Activated CD8-positive, alpha-beta memory T cell treated with anti-CD3 and anti-CD28 coated beads, Interleukin-2, amount 50 U/mL, for 1 hour (primary cell): ENCODE results near the gene OSBP2.
A peak's percentile ranks its signal among the peaks of the same experiment; 100 is the strongest.

ENCODE experiments used
- DNase-seq: peaks from one replicate; pipeline ENCODE4 v3.0.0-alpha.2; 2020; ENCODE audit errors: extremely low read depth

The OSBP2 gene, protein sequence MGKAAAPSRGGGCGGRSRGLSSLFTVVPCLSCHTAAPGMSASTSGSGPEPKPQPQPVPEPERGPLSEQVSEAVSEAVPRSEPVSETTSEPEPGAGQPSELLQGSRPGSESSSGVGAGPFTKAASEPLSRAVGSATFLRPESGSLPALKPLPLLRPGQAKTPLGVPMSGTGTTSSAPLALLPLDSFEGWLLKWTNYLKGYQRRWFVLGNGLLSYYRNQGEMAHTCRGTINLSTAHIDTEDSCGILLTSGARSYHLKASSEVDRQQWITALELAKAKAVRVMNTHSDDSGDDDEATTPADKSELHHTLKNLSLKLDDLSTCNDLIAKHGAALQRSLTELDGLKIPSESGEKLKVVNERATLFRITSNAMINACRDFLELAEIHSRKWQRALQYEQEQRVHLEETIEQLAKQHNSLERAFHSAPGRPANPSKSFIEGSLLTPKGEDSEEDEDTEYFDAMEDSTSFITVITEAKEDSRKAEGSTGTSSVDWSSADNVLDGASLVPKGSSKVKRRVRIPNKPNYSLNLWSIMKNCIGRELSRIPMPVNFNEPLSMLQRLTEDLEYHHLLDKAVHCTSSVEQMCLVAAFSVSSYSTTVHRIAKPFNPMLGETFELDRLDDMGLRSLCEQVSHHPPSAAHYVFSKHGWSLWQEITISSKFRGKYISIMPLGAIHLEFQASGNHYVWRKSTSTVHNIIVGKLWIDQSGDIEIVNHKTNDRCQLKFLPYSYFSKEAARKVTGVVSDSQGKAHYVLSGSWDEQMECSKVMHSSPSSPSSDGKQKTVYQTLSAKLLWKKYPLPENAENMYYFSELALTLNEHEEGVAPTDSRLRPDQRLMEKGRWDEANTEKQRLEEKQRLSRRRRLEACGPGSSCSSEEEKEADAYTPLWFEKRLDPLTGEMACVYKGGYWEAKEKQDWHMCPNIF

DNA sequence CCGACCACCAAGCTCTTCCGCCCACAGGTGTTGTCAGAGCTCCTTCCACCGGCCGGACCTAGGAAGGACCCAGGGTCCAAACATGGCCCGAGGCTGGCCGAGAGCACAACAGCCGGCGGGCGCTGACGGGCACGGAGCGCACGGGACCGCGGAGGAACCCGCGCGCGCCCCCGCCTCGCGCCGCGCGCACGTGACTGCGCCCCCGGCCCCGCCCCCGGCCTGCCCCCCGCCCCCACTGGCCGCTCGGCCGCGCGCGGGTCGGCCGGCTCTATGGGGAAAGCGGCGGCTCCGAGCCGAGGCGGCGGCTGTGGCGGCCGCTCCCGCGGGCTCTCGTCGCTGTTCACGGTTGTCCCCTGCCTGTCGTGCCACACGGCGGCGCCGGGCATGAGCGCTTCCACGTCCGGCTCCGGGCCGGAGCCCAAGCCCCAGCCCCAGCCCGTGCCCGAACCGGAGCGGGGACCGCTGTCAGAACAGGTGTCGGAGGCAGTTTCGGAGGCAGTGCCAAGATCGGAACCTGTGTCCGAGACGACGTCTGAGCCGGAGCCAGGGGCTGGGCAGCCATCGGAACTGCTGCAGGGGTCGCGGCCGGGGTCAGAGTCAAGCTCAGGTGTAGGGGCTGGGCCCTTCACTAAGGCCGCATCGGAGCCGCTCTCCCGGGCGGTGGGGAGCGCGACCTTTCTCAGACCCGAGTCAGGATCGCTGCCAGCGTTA lies at the start of gene OSBP2:
TSS of gene OSBP2 (plus strand) at position 235 of the 711 bp plus-strand sequence. CDS start at position 271, 36 bp downstream.
- no peak for DNase-seq

DNA sequence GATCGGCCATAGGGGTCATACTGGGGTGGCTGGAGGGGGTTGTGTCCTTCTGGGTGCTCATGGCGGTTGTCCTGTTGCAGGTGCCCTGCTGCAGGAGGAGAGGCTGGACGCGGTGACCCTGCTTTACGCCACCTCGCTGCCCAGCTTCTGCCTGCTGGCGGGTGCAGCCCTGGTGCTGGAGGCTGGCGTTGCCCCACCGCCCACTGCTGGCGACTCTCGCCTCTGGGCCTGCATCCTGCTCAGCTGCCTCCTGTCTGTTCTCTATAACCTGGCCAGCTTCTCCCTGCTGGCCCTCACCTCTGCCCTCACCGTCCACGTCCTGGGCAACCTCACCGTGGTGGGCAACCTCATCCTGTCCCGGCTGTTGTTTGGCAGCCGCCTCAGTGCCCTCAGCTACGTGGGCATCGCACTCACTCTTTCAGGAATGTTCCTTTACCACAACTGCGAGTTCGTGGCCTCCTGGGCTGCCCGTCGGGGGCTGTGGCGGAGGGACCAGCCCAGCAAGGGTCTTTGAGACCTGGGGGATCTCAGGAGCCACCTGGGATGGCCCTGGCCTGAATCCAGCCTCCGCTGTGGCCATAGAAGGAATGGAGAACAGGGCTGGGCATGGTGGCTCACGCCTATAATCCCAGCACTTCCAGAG lies 48.0 kb upstream of the OSBP2 start:
- no peak for DNase-seq

DNA sequence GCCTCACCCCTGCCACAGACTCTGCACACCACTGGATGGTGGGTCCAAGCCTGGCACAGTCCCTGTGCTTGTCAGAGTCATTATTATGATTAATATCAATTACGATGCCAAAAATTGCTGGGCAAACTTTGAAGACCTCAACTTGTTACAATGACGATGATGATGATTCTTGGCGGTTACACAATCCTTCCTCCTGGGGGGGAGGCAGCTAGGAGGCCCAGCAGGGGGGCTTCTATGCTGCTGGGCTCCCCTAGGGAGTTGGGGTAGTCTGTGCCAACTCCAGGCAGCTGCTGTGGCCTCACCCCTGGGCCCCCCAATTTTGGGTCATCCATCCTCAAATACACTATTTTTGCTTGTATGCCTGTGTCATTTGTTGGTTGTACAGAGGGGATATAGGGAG lies 47.1 kb upstream of the OSBP2 start:
- DNase-seq: no peak

DNA sequence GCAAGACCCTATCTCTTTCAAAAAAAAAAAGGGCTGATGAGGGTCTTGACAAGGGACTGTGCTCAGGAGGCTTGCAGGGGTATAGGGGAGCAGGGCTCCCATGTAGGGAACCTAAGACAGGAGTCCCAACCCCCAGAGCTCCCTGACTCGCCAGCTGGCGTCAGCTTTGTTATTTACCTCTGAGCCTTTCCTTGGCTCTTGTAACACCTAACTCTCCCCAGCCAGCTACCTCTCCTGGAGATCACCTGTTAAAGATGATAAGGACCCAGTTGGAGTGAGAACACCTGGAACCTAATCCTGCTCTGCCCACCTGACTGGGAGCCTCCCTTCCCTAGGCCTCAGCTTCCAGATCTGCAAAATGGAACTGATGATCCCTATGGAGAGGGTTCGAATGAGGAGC lies 45.8 kb upstream of the OSBP2 start:
- DNase-seq: no peak

DNA sequence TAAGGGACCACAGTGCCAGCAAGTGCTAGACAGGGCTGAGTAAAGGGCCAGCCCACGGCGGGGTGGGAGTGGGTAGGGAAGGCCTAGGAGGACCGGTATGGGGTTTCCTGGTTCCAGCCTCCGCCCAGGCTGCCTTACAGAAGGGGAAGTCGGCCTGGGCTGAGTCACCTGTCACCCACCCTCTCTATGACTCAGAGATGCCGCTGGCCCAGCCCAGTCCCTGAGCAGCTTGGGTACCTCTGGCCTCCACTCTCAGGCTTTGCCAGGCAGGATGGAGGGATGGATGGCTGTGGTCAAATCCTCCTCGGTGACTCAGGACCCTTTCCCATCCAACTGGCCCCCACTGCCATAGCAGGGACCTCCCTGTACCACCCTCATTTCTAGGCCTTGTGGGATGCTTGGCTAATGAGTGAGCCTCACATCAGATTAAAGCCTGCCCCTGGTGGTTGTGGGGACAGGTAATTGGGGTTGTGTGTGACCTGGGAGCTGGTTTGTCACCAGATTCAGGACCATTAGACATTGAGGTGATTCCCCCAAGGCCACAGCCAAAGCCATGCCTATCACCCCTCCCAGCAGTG lies 45.2 kb upstream of the OSBP2 start:
- DNase-seq: no peak

DNA sequence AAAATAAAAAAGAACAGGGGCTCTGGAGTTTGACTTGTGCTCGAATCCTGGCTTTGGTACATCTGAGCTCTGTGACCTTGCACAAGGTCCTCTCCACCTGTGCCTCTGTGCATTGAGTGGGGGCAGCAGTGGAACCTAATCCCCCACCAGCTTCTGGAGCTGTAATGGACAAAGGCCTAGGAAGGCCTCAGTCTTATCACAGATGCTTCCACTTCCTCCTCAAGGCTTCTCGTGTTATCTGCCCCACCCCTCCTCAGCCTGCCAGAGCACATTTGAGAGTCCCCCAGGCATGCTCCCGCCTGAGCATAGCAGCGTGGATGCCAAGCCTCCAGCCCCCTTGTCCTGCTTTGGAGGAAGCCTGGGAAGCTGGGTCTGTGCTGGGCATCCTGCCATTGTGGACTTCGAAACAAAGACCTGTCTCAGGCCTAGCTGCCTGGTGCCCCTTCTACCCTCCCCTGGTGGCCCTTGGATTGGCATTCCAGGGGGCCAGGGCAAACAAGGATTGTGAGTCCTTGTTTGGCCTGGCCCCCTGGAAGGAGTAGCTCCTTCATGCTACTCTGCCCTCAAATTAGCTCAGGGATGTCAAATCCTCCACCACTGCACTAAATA lies 44.1 kb upstream of the OSBP2 start:
- DNase-seq: no peak

DNA sequence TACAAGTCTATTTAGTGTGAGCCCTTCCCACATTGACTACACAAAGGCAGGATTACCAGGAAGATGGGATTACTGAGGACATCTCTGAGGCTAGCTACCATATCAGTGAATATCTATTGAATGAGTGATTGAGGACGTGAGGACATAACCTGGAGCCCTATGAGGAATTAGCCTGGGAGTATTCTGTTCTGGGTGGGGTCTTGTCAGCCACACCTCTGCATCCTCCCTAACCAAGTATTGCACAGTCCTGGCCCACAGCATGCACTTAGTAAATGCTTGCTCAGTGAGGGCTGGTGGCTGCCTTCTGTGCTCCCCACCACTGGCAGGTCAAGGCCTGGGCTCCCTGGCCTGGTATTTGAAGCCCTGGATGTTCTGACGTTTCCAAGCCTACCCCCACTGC lies 41.8 kb upstream of the OSBP2 start:
- DNase-seq: no peak

DNA sequence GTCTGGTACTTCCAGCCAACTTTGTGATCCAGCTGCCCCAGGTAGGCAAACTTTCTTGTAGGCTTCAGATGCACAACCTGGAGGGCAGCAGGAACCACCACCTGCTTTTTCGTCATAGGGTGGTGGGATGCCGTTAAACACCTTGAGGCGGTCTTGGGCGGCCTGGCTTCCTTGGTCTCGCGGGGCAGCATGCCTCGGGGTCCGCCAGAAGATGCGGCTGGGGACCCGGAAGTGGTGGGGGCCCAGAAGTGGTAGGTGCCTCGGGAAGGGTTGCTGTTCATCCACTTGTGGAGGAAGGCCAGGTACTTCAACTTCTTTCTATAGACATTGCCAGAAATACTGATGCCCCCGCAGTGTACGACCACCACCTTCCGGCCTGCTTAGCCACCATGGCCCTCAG lies 40.3 kb upstream of the OSBP2 start:
- DNase-seq: no peak

DNA sequence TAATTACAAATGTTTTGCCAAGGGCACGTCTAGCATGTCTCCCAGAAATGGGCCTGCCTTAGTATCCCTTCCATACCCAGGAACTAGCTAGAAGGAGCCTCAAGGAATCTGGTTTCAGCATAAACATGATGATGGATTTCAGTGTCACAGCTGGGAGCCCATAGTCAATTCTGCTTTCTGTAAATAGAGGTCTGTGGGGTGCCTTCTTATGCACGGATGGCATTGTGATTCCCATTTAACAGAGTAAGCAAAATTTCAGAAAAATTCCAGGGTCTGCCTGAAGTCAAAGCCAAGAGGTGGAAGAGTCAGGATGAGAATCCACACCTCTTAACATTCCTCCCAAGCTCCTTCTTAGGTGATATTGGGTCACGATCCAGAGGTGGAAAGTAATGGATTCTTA lies 39.1 kb upstream of the OSBP2 start:
- no peak for DNase-seq

DNA sequence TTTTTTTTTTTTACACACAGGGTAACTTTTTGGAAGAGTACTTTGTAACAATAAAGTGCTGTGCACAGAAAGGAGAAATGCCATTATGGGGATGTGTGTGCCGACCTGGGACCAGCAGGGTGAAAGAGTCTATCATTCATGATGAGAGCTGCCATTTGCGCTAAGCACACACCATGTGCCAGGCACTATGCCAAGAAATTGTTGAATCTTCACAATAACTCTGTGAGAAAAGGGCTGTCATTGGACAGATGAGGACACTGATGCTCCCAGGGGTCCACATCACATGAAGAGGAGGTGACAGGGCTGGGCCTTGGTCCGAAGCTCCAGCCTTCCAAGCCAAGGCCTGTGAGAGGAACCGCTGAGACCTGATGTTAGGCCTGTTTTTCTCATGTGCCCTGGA lies 32.6 kb upstream of the OSBP2 start:
- DNase-seq: no peak

DNA sequence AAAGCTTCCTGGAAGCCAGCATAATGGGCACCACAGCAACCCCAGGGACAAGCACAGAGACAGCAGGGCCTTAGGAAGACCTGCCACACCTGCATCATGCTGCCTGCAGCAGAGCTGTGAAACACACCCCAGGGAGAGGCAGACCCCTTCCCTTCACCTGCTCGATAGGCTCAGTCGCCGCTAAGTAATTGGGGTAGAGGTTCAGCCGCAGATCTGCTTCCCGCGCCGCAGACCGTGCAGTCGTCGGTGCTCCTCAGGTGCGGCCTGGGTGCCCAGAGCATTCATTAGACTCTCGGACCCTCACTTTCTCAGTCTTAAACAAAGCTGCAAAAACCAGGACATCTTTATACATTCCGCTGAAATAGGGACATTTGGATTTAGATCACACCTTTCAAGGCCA lies 29.9 kb upstream of the OSBP2 start:
- DNase-seq: no peak

DNA sequence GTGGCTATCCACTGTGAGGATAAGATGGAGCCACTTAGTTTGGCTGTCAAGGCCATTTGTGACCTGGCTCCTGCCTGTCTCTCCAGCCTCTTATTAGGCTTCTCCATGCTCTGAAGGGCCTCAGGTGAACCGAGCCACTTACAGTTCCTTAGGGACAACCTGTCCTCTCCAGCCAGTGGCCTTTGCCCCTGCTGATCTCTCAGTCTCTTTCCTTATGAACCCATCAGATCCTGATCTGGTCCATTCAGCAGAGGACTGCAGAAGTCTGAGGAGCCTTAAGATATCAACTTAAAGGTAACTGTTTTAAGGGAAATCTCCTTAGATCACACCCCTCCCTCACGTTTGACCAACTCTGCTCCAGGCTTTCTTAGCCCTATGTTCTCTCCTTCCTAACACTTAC lies 29.4 kb upstream of the OSBP2 start:
- DNase-seq: no peak

DNA sequence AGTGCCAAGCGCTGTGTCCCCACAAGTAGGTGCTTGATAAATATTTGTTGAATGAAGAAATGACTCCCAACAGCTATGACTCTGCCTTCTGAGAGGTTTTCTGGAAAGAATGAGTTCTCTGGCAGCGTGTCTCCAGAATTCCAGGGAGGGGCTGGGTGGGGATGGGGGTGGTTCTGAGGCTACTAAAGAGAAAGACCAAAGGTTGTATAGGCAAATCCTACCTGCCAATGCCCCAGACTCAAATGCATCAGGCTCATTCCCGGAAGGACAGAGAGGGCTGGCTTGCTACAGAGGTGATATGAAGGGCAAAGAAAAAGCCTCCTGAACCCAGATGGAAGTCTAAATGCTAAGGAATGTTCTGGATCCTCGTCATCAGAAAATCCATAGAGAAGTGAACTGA lies 28.9 kb upstream of the OSBP2 start:
- DNase-seq: no peak

DNA sequence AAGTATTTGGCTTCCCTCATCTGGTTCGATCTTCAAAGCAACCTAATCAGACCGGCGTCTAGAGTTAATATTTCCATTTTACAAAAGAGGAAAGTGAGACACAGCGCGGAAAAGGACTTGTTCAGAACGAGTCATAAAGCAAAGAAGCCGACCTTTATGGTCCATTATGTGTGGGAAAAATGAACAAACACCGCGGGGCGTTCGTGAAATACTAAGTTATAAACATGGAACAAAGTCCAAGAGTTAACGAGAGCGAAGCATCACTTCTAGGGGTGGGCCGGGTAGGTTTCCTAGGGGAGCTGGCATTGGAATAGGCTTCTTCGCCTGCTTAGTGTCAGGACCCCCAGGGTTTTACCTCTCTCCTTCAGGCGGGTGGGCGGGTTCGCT lies 27.6 kb upstream of the OSBP2 start:
- no peak for DNase-seq

DNA sequence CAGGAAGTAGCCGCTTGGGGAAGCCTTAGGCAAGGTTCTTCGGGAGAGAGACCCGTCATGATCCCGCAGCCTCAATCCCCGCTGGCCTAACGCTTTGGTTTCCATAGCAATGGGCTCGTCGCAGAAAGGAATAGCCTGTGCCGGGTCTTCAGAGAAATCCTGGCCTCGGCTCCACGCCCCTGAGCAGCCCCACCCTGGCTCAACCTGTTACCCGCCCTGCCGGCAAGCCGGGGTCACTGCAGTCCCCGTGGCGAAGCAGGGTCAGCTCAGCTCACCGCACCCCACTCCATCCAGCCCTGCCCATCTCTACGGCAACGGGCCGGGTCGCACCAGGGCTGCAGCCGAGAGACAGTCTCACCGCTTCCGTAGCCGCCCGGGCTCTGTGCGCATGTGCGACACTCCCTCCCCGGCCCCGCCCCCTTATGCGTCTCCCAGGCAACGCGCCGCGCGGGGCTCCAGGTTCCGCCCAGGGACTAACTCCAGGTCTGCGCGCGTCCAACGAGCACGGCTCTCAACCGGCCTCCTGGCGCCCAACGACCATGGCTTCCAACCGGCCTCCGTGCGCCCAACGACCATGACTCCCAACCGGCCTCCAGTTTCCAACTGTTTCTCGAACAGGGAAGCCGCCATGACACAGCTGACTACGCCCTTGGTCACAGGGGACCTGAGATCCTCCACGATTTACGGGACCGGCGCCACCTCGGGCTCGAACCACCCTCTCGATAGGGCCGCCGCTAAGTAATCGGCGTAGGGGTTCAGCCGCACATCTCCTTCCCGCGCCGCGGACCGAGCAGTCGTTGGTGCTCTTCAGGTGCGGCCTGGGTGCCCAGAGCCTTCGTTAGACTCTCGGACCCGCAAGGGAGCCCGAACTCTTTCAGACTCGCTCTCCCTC lies 26.9 kb upstream of the OSBP2 start, which contains the start of gene DUSP18:
TSS of gene DUSP18 (minus strand) at position 382 of the 892 bp plus-strand sequence. CDS start 3,872 bp downstream, outside the sequence.
- DNase-seq: peak; percentile 79

DNA sequence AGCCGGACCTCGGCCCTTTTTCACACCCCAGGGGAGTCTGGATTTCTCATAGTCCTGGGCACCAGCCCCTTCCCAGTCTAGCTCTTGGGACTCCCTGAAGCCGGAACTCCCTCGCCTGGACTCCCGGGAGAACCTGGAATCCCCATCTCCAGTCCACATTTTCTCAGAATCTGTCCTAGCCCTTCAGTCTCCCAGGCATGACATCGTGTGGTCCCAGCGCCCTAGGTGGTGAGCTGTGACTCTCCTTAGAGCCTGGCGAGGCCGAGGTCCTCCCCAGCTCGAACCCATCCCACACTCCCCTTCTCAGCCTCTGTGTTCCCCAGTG lies 26.3 kb upstream of the OSBP2 start:
- DNase-seq: no peak

DNA sequence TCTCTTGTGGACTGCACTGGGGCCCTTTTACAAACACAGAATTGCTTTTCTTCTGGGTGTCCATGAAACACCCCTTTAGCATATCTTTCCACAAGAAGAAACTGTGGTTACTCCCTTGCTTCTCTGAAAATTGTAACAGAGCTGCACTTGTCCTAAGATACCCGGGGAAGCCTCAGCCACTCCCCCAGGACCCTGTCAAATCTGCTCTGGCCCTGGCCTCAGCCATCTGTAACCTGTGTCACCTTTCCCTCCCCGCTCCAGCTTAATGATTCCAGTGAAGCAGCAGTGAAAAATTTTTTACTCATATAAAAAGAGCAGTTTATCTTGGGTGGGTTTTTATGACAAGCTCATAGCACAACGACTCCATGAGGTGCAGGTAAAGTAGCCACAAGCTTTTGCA lies 23.6 kb upstream of the OSBP2 start:
- DNase-seq: no peak

DNA sequence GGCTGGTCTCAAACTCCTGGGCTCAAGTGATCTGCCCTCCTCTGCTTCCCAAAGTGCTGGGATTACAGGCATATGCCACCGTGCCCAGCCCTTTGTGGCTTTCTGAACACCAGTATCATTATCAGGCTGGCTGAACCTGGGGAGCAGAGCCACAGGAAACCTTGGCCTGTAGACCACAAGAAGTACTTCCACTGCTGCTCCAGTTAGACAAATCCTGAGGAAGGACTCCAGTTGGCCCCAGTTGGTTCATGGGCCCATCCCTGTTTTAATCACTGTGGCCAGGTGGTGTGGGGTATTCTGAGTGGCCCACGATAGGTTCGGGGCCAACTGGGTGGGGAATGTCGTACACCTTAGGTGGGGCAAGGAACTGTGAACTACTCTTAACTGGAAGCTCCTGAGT lies 21.5 kb upstream of the OSBP2 start:
- DNase-seq: no peak

DNA sequence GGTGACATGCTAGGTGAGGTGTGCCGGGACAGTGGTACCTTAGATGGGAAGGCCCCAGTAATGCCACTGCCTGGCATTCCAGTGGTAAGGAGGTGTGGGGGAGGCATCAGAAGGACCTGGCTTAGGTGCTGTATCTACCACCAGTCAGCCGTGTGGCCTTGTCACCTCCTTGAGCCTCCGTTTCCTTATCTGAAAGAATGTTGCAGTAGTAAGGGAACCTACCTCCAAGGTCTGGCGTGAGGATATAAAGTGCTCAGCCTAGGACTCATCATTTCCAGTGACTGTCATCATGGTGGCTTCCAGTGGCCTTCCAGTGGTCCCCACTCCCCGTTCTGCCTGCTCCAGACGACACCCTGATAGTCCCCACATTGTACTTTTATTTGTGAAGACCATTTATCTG lies 20.2 kb upstream of the OSBP2 start:
- DNase-seq: no peak

DNA sequence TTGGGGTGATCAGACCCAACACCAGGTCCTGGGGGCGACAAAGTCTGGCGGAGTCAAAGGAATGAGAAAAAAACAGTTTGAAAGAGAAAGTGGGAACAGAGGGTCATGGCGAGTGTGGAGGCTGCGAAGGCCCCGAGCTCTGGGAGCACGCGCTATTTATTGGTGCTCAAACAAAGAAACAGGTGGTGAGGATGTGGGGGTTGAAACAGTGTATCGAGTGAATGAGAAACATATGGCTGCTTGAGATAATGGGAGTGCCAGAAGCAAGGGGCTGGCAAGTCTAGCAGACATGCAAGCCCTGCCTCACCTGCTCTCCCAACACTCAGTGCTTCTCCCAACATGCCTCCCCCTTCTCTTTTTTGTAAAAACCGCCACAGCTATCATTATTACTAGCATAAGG lies 19.2 kb upstream of the OSBP2 start:
- no peak for DNase-seq
